NB4 (cell line): ENCODE results near the gene HIGD2A.

Source experiments
- POLR2A ChIP-seq: IDR thresholded peaks from 2 replicates; pipeline ENCODE4 v1.6.1; 2011; ENCODE audit warnings: mild to moderate bottlenecking; ENCODE audit not compliant: insufficient read length; ENCODE audit errors: extremely low read depth
- TF ChIP-seq, protein P1 (sequence below): IDR thresholded peaks from one replicate; pipeline ENCODE4 v1.5.1; 2012; ENCODE audit warnings: low read depth, low read length
- TF ChIP-seq, protein P2 (sequence below): IDR thresholded peaks from 2 replicates; pipeline ENCODE4 v1.6.1; 2011; ENCODE audit warnings: low read depth, low read length

DNA sequence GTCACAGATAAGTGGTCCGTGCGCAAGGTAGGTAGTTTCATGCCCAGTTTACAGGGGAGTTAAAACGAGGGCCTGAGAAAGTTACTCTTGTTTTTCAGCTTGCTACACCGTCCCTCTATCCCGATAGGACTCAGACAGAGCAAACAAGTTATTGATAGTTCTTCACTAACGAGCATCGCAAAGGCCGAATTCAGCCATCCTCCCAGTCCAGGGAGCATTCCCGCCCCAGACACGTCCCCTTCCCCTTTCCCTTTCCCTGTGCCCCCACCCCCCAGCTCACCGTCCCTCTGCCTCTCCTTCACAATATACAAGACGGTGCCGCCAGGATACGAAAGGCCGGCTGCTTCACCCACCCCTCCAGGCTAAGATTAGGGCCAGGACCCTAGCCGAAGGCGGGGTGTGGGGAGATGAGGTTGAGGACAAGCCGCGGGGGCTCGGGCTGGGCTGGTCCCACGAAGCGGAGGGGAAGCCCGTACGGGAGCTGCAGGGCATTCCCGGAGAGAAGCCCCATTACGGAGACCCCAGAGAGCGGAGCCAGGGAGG is 27.6 kb upstream of the HIGD2A start:
- no peak for TF ChIP-seq POLR2A
- TF ChIP-seq, protein P1, sequence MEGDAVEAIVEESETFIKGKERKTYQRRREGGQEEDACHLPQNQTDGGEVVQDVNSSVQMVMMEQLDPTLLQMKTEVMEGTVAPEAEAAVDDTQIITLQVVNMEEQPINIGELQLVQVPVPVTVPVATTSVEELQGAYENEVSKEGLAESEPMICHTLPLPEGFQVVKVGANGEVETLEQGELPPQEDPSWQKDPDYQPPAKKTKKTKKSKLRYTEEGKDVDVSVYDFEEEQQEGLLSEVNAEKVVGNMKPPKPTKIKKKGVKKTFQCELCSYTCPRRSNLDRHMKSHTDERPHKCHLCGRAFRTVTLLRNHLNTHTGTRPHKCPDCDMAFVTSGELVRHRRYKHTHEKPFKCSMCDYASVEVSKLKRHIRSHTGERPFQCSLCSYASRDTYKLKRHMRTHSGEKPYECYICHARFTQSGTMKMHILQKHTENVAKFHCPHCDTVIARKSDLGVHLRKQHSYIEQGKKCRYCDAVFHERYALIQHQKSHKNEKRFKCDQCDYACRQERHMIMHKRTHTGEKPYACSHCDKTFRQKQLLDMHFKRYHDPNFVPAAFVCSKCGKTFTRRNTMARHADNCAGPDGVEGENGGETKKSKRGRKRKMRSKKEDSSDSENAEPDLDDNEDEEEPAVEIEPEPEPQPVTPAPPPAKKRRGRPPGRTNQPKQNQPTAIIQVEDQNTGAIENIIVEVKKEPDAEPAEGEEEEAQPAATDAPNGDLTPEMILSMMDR: no peak
- TF ChIP-seq, protein P2, sequence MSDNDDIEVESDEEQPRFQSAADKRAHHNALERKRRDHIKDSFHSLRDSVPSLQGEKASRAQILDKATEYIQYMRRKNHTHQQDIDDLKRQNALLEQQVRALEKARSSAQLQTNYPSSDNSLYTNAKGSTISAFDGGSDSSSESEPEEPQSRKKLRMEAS: no peak
